HuH-7 (cell line): ENCODE results near the gene BPIFB4.
"Not testable (repeated sequence)": the region's sequence is repeated elsewhere in the genome, so short reads cannot be mapped to it uniquely, and the experiment has no call there.

Source experiments
- DNase-seq: peaks from one replicate; pipeline ENCODE4 v3.0.0; 2011; ENCODE audit warnings: low spot score

BPIFB4 gene

GRCh38 chr20:33079259-33079658, at the start of gene BPIFB4:
BPIFB4 (plus strand) TSS chr20:33079643; CDS start chr20:33081527, 1,884 bp downstream.
- no peak for DNase-seq

- no peak for DNase-seq
Measured at GRCh38 chr20:33030076-33030475, 49.4 kb upstream of the BPIFB4 start.

GRCh38 chr20:33030569-33030968, 48.9 kb upstream of the BPIFB4 start:
- no peak for DNase-seq

GRCh38 chr20:33031531-33031930, 47.9 kb upstream of the BPIFB4 start, which contains the start of gene BPIFB6:
BPIFB6 (plus strand) TSS chr20:33031648; CDS start chr20:33031648, 0 bp downstream.
- DNase-seq: no peak

- no peak for DNase-seq
Measured at GRCh38 chr20:33032555-33032954, 46.9 kb upstream of the BPIFB4 start.

GRCh38 chr20:33033381-33033780, 46.1 kb upstream of the BPIFB4 start:
- no peak for DNase-seq

- DNase-seq: no peak
Measured at GRCh38 chr20:33034115-33034514, 45.3 kb upstream of the BPIFB4 start.

GRCh38 chr20:33034901-33035492, 44.4 kb upstream of the BPIFB4 start:
- DNase-seq: no peak

- no peak for DNase-seq
Measured at GRCh38 chr20:33037456-33037855, 42.0 kb upstream of the BPIFB4 start.

GRCh38 chr20:33038243-33038642, 41.2 kb upstream of the BPIFB4 start:
- DNase-seq: no peak

GRCh38 chr20:33042430-33042829, 37.0 kb upstream of the BPIFB4 start:
- no peak for DNase-seq

- DNase-seq: no peak
Measured at GRCh38 chr20:33042983-33043730, 36.3 kb upstream of the BPIFB4 start.

- DNase-seq: no peak
Measured at GRCh38 chr20:33043731-33044181, 35.7 kb upstream of the BPIFB4 start.

GRCh38 chr20:33045129-33045721, 34.2 kb upstream of the BPIFB4 start:
- DNase-seq: not testable (repeated sequence)

GRCh38 chr20:33046412-33046811, 33.0 kb upstream of the BPIFB4 start:
- DNase-seq: no peak

- DNase-seq: no peak
Measured at GRCh38 chr20:33051333-33051732, 28.1 kb upstream of the BPIFB4 start.

GRCh38 chr20:33053291-33054106, 25.9 kb upstream of the BPIFB4 start, which contains the start of gene BPIFB3:
BPIFB3 (plus strand) TSS chr20:33053903; CDS start chr20:33055436, 1,533 bp downstream.
- DNase-seq: no peak

GRCh38 chr20:33054381-33054780, 25.1 kb upstream of the BPIFB4 start:
- no peak for DNase-seq

GRCh38 chr20:33054791-33055190, 24.7 kb upstream of the BPIFB4 start:
- DNase-seq: no peak

- DNase-seq: no peak
Measured at GRCh38 chr20:33059136-33059535, 20.3 kb upstream of the BPIFB4 start.

- no peak for DNase-seq
Measured at GRCh38 chr20:33059741-33060390, 19.6 kb upstream of the BPIFB4 start.

- no peak for DNase-seq
Measured at GRCh38 chr20:33061658-33062028, 17.8 kb upstream of the BPIFB4 start.
